Bone marrow (tissue), 2 donors: ENCODE results near the gene UBASH3A.

ENCODE experiments used
- DNase-seq, 2 donors: peaks; one replicate each; lab custom pipeline; 2025; lab: John Stamatoyannopoulos, UW

UBASH3A gene

DNA sequence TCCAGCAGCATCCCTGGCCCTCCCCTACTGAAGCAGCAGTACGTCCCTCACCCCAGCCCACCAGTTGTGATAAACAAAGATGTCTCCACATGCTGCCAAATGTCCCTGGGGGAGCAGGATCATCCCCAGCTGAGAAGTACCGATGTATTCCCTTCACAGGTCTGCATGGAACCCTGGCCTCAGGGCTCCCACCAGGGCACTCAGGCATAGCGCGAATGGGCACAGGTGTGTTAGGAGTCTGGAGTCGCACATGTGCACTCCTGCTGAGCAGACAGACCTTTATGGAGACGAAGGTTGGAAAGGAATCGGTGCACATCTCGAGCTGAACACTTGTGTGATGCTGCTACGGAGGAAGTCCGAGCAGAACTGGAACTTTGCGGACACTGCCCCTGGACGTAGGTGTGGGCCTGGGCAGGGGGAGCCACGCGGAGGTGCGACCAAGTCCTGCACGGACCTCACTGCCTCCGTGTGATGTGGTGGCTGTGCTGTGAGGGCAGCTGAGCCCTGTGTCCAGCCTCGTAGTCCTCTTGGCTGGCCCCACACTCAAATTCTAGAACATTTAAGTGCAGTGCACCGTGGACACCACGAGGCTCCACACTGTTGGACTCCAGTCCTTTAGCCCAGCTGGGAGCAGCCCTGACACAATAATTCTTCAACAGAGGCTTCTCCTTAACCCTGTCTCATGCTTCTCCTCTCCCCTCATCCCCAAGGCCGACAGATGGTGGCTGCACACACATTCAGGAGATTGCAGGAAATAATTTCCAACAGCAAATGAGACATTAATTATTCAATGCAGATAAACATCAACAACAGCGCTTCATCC, 48.9 kb downstream of the UBASH3A start:
- DNase-seq, result no peak

DNA sequence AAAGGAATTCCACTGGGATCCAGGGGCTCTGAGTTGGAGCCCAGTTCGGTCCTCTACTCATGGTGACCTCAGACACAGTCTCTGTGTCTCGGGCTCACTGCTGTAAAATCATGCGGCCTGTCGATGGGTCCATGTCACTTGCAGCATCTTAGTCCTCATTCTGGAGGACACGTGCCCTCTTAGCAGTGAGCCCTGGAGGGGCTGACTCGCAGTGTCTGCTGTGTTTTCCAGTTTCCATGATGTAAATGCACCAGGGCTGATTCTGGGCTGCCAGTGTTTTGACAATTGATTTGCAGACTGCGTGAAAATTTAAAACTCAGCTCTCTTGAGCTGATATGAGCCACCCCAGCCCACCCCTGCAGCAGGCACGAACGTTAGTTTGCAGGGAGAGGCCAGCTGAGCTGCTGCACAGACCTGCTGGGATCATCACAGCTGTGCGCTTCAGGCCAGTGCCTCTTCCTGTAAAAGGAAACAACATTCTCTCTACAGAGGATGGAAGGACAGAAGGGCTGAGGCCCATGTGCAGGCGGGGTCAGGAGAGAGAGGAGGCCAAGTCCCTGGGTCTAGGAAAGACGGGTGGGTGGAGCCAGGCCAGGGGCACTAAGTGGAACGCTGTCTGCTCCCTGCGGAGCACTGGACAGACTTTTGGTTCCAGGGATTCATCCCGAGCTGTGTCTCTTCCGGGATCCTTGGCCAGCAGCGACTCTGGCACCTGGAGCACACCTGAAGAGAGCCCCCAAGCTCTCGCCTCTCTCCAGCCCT, 49.7 kb downstream of the UBASH3A start:
- DNase-seq, result no peak

DNA sequence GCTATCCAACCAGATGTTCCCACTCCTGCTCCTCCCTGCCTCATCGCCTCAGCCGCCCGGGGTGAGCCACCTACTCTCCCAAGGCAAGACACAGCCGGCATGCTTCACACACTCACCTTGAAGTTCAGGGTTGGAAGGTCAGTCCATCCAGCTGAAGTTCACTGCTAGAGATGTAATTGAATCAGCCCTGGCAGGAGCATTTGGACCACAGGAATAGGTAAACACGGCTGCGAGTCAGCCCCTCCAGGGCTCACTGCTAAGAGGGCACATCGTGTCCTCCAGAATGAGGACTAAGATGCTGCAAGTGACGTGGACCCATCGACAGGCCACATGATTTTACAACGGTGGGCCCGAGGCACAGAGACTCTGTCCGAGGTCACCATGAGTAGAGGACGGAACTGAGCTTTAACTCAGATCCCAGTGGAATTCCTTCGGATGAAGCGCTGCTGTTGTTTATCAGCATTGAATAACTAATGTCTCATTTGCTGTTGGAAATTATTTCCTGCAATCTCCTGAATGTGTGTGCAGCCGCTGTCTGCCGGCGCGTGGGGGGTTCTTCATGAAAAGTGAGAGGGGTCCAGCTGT, 50.4 kb downstream of the UBASH3A start:
- DNase-seq, result no peak

DNA sequence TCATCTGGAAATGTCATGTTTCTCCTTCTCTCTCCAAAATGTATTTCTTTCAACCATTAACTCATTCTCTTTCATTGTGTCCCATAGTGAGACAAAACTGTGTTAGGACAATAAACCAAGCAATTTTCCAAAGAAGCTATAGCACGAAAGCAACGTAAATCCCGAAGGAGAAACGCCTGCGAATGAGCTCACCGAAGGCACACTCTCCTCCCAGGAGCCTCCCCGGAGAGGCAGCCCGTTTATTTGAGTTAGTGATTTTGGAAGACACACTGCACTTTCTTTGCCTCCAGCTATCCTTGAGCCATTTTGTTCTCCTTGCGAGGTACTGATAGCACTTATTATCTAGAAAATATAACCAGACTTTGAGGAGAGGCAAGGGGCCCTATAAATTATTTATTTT, 51.1 kb downstream of the UBASH3A start:
- DNase-seq, result no peak

DNA sequence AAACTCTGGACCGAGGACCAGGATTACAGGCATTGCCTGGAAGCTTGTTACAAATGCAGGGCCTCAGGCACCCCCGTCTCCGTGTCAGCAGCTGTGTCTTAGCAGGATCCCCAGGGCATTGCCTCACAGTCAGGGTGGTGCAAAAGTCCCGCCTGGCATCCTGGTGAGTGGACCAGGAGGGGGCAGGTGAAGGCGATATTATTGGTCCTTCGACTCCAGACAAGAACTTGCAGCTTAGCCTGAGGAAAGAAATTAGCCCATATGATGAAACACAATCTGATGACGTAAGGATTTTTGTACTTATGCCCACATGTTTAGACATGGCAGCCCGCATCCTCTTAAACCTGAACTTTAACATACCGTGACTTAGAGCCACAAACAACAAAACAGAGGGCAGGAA, 51.5 kb downstream of the UBASH3A start:
- no peak for DNase-seq

DNA sequence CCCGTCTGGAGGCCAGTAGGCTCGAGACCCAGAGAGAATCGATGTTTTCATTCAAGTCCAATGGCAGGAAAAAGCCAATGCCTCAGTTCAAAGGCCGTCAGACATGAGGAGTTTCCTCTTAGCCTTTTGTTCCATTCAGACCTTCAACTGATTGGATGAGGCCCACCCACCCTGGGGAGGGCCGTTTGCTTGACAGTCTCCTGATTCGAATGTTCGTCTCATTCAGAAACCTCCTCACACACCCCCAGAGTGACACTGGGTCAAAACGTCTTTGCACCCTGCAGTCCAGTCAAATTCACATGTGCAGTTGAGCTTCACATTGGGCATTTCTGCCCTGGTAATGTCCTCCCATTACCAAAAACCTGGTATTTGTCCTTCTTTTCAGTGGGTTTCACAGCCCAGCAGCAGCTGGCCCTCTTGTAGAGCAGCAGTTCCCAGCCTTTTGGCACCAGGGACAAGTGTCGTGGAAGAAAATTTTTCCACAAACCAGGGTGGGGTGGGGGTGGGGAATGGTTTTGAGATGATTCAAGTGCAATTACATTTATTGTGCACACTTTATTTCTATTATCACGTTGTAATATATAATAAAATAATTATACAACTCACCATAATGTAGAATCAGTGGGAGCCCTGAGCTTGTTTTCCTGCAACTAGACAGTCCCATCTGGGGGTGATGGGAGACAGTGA, 52.2 kb downstream of the UBASH3A start:
- no peak for DNase-seq

DNA sequence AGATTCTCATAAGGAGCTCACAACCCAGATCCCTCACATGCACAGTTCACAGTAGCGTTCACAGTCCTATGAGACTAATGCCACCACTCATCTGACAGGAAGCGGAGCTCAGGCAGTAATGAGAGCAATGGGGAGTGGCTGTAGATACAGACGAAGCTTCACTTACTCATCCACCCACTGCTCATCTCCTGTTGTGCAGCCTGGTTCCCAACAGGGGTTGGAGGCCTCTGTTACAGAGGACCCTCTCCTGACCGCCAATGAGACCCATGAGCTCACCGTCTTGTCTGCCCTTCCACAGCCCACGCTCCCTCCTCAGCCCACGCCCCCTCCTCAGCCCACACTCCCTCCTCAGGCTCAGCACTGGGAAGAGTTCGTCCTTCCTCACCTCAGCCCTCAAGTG, 52.8 kb downstream of the UBASH3A start:
- DNase-seq, result peak in 1 of 2 donors; percentile 33

DNA sequence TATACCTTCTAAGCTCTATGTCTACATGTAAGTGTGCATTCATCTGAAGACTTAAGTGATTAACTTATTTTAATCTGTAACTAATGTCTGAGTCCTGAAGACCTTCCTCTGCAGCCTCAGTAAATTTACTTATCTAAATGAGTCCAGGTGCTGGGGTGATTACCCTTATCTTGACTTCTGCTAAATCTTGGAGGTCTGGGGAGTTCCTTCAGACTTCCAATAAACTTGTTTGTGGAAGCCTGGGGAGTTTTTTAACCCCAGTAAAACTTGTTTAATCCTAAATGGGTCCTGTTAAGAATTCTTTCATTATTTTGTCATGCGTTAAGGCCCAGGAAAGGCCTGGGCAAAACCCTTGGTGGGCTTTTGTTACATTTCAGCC, 55.4 kb downstream of the UBASH3A start:
- no peak for DNase-seq

DNA sequence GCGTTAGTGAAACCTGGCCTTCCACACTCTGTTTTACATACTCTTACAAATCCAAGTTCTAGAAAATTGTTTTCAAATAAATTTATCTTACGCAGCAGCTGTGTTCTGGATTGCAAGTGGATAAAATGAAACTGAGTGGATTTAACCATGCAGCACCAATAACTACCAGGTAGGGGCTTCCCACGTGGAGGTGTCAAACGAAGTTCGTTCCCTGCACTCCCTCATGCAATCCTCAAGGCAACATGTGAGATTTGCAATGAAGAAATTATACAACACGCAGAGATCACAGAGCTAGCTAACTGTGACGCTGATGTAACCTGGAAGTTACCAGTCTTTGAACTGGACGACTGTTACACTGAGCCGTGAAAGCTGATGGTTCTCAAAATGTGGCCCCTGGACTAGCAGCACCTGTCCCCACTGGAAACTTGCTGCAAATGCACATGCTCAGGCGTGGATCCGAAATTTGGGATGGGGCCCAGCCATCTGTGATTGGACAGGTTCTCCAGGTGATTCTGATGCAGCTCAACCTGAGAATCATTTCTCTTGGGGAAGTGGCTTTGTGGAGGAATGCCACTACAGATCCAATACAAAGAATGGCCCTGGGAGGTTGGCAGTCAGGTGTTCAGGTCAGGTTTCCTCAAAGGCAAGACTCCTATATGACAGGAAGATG, 56.0 kb downstream of the UBASH3A start:
- no peak for DNase-seq

DNA sequence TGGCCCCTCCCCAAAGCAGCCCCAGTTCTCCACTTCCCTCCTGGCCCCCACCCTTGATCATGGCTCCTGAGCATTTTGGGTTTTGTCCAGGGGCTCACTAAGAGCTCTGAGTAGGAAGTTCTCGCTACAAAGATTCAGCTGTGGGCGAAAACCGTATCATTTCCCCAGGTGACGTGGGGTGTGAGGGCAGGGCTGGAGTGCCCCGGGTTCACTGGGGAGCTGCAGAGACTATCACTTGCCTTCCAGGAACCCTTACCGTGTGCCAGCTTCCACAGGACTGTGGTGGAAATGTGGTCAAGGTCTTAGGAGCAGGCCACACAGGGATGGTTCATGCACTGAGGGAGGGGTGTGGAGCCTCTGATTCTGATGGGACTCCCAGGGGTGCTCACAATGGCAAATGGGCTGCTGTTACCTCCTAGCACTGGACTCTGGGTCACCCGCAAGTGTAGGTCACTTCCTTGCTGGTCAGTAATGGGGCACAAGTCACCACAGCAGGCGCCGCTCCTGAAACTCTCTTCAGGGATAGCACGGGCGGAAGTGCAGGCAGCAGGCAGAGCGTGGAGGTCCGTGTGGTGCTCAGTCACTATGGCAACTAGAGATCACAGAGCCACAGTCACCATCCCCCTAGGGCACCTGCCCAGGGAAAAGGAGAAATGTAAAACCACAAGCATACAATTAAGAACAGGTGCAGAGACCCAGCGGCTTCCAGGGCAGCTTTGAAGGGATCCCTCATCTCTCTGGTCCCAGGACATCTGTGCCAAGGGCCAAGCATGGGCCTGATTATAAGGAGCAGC, 56.9 kb downstream of the UBASH3A start:
- no peak for DNase-seq

DNA sequence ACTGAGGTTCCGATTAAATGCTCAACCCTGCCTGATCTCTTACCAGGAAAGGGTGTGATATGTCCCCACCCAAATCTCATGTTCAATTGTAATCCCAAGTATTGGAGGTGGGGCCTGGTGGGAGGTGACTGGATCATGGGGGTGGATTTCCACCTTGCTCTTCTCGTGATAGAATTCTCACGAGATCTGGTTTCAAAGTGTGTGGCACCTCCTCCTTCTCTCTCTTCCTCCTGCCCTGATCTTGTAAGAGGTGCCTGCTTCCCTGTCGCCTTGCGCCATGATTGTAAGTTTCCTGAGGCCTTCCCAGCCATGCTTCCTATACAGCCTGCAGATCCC, 57.5 kb downstream of the UBASH3A start:
- no peak for DNase-seq

DNA sequence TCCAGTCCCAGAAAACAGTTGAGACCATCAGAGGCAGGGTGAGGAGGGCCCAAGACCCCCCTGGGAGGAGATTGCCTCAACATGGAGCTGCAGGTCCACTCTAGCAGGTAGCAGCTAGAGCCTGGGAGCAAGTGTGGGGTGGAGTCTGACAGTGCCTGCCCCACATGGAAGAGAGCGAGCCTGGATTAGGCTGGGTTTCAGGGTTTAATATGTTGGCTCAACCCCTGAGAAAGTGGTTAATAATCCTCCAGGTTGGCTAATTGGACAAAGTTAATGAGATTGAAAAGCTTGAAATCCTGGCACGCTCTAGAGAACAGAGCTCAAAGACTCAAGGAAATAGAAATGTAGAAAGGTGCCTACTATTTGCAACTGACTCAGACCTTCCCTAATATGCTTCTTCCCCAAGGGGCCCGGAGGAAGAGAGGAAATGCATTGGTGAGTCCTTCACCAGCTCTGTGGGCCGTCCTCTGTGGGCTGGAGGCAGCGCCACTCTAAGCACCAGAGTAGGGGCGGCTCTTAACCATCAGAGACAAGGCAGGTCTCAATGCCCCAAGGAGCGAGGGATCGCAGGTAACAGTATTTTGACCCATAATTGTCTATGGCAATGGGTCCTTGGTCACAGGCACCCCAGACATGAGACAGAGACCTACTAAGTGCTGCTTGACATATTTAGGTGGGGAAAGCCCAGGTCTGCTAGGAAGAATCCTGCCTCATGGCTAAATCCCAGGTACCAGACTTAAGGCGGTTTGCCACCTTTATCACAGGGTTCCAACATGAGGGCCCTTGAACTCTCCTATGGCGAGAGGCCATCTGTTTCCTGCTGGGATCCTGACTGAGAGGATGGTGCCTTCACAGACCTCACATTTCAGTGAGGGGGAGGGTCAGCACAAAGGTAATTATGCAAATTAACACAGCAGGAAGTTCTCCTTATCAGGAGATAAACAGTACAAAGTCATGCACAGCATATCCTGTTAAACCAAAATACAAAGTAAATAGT, 58.5 kb downstream of the UBASH3A start:
- peak in 1 of 2 donors; percentile 29 for DNase-seq

DNA sequence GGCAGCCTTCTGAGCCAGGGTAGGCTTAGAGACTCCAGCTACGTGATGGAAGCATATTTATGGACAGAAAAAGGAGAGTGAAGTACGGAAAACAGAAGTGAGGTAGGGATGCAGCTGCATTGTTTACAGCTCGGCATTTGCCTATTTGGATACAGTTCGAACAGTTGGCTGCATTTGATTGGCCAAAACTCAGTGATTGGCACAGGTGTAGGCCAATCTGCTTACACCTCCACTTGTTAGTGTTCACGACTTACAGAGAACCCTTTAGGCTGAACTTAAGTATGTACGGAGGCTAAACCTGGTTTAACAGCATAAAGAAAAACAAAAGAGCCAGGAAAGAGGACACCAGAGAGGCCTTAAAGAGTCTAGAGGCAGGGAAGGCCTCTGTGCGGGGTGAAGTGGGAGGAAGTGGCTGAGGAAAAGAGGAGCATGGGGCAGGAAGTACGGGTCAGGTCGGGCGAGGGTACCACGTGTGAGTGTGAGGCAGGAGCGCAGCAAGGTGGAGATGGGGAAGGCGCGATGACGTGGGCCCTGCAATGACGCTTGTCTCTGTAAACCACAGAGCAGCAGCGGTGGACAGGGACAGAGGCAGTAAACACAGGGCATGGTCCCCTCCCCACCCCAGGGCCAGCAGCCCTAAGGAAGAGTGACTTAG, 60.3 kb downstream of the UBASH3A start:
- no peak for DNase-seq

DNA sequence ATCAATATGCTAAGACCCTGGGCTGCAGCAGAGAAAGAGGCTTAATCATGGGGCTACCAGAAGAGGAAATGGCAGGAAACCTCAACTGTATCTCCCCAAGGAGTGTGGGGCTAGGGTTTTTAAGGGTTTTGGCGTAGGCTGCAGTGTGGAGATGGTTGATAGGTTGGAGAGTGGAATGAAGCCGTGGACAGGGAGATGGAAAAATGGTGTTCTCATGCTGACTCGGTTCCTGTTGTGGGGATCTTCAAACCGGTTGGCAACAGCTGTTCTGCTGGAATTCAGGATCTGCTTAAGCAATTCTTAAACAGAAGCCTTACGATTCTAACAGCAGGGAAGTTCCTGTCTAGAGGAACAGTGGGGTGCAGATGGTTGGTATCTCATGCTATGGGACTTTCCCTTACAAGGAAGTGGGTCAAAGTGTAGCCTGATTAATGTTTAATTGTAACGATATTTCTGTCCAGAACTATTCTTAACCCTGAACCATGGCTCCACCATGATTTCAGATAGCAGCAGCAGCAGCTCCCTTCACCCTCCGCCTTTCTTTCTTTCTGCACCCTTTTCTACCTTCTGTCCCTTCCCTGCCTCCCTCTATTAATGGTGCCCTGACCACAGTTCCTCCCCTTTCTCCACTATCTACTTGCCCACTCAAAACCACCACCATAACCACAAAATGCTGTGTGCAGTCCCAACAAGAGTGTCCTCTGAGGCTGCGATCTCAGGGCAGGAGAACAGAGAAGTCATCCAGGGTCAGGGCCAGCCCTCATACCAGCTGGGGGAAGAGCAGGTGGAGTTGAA, 61.5 kb downstream of the UBASH3A start:
- DNase-seq, result peak in 1 of 2 donors; percentile 65

DNA sequence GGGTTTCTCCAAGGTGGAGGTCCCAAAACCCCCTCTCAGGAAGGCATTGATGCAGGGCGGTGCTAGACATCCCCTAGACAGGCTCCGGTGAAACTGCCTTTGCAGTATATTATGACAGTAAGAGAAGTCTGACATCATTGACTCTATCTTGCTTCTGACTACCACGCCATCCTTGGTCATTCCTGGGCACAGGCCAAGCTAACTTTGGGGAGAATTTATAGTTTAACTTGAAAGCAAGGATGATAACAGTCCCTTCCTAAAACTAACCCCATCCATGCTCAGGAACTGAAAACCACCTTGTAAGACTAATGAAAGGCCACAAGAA, 62.1 kb downstream of the UBASH3A start:
- DNase-seq, result no peak

DNA sequence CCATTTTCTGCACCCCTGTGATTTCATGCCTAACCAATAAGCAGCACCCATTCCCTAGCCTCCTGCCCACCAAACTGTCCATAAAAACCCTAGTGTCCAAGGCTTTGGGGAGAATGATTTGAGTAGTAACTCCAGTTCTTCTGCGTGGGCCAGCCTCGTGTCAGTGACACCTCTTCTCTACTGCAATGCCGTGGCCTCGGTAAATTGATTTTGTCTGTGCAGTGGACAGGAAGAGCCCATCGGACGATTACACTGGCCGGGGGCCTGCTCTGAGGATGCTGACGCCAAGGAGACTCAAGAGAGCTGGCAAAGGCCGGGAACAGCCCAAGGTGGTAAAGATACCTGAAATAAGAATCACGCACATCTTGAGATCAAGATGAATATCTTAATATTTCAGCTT, 63.0 kb downstream of the UBASH3A start:
- DNase-seq, result no peak

DNA sequence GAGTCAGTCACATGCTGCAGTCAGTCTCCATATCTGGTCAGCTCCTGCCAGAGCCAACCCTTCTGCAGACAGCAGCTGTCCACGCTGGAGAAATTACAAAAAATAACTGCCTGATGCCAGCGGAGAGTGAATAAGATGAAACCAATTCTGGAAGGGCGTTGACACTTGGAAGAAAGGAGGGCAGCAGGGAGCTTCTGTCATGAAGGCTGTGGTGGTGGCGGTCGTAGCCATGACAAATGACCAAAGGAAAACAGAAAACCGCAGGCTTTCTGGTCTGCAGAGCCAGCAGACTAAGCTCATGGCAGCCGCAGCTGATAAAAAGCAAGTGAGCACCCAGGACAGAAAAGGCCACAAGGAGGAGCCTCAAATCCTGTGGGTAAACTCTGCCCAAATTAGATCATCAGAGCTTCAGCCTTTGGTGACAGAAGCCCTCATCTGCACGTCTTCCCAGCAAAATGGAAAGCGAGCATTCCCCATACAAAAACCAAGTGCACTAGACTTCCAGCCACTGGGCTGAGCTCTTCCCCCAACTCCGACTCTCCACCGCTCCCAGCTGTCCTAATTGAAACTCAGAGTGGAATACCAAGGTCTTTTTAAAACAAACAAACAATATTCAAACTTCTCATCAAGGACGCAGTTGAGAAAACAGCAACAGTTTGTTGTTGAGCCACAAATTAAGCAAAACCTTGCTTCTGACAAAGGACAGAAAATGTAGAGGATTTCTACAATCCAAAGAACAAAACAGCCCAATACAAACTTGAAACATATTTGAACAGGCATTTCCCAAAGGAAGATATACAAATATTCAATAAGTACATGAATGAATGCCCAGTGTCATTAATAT, 63.7 kb downstream of the UBASH3A start:
- DNase-seq, result no peak
